Esophagus muscularis mucosa (tissue), 4 donors: Measurements from ENCODE around the gene MELTF. TPM values are rescaled to one million over a fixed set of nuclear protein-coding genes. Genes with fewer than 3 reads are reported as not detected.
"Not testable (repeated sequence)": the region's sequence is repeated elsewhere in the genome, so short reads cannot be mapped to it uniquely, and the experiment has no call there.

Experiments used
- DNase-seq: peaks from one replicate; pipeline ENCODE4 v3.0.0-alpha.2; 2017; ENCODE audit errors: extremely low spot score
- H3K27ac ChIP-seq, 4 donors: fragments of 200-600 bp; sonication (generic); replicated peaks in 1 of 4; 1 replicate in 3 of 4; 2 replicates in 1 of 4; pipeline ENCODE4 v1.5.1; 2016 to 2019; ENCODE audit warnings: mild to moderate bottlenecking in 1 of 4
- H3K27me3 ChIP-seq, 4 donors: fragments of 200-600 bp; sonication (generic); one replicate each; pipeline versions ENCODE4 v1.5.1 to v1.6.0; 2016 to 2019
- H3K36me3 ChIP-seq, 4 donors: fragments of 200-600 bp; sonication (generic); one replicate each; pipeline ENCODE4 v1.5.1; 2016 to 2019
- H3K4me1 ChIP-seq, 4 donors: fragments of 200-600 bp; sonication (generic); one replicate each; pipeline ENCODE4 v1.5.1; 2016 to 2019
- H3K4me3 ChIP-seq, 4 donors: fragments of 200-600 bp; sonication (generic); 1 replicate in 2 of 4; 2 replicates in 2 of 4; pipeline ENCODE4 v1.5.1; 2016 to 2019; ENCODE audit warnings: mild to moderate bottlenecking in 4 of 4, moderate library complexity in 1 of 4
- H3K9me3 ChIP-seq, 4 donors: fragments of 200-600 bp; sonication (generic); 1 replicate in 3 of 4; 2 replicates in 1 of 4; pipeline ENCODE4 v1.5.1; 2016 to 2019
- CTCF ChIP-seq, 3 experiments: fragments of 200-600 bp in 2 of 3; fragments of 450-650 bp in 1 of 3; sonication (generic) in 2 of 3; IDR thresholded peaks; one replicate each; pipeline ENCODE4 v1.5.1; 2017 to 2019; ENCODE audit warnings: antibody characterized with exemption in 3 of 3, mild to moderate bottlenecking in 2 of 3, moderate library complexity in 1 of 3
- EP300 ChIP-seq: sonication (generic); formaldehyde crosslinking; IDR thresholded peaks from one replicate; pipeline ENCODE4 v1.6.1; 2017; ENCODE audit warnings: antibody characterized with exemption
- POLR2A ChIP-seq: fragments of 450-650 bp; IDR thresholded peaks from one replicate; pipeline ENCODE4 v1.6.1; 2017; ENCODE audit warnings: antibody characterized with exemption, moderate library complexity, mild to moderate bottlenecking, low read depth
- POLR2AphosphoS5 ChIP-seq, 2 donors: sonication (generic); formaldehyde crosslinking; IDR thresholded peaks; one replicate each; pipeline ENCODE4 v1.6.1; 2017; ENCODE audit warnings: antibody characterized with exemption in 2 of 2
- WGBS: methylation state at CpG from one replicate; pipeline ENCODE4 v1.1.5; 2018; 5-methylcytosine and 5-hydroxymethylcytosine counted together
- intact Hi-C: fragments of 100-400 bp; cut with DNase I; formaldehyde crosslinking; loops from one replicate; pipeline ENCODE4 v1.15.1; 2023
- total RNA-seq, 4 donors: library from RNA; depleted of rRNA; stranded (reverse); fragments of >200 nt; gene quantifications; one replicate each; pipeline versions ENCODE4 v1.1.0 to v1.2.1, GENCODE V29; 2016

MELTF gene
- total RNA-seq = 1 to 10 TPM; 3.6 to 9.1 (median 4.5) TPM

GRCh38 chr3:197029511-197030167 is at the start of gene MELTF:
TSS of gene MELTF (minus strand) at chr3:197029817. CDS start at chr3:197029702, 115 bp downstream.
- 6% methylated on average over 8 of the region's 60 CpGs for whole genome bisulfite sequencing

DNA sequence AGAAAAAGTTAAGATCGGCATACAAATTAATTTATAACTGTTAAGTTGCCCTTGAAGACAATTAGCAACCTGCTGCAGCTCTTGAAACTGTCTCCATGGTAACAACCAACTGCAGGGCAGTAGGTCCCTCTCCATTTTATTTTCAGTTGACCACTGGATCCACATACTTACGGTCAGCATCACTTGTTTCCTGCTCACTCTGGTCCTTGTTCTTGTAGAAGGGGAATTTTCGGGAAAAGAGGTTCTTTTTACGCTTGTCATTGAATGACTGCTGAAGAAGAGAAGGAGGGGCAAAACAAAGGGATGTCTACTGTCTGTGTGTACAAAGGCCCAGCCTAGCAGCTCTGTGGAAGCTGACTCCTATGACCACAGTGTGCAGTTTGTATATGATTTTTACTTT is 46.8 kb upstream of the MELTF start:
- Histone ChIP-seq H3K36me3 (peaks cover 0 to 24% (median 5%) of the 10 kb centered on the region in 4 donors), H3K4me3 (no peak overlapping the region), H3K27ac (no peak overlapping the region), H3K27me3 (no peaks in the 10 kb centered on the region), H3K4me1 (no peaks in the 10 kb centered on the region), H3K9me3 (no peaks in the 10 kb centered on the region)
- intact Hi-C loops = no loop called here
- TF ChIP-seq EP300 (no peak), POLR2A (no peak), POLR2AphosphoS5 (IDR thresholded peaks at IDR 0.05) (no peak), CTCF (IDR thresholded peaks at IDR 0.05) (no peak)
- no peak for DNase-seq
- 90% methylated on average over 4 of the region's 4 CpGs for WGBS

More at GRCh38 chr3:197029511-197030167, at the start of gene MELTF:
- intact Hi-C loops = no loop called here
- Histone ChIP-seq H3K36me3 (no peaks in the 10 kb centered on the region), H3K27me3 (peaks cover 0 to 48% (median 12%) of the 10 kb centered on the region in 4 donors), H3K27ac (peak within 1 kb of the TSS; percentile 42 to 74 (median 52)), H3K4me1 (peaks cover 23 to 29% (median 26%) of the 10 kb centered on the region in 4 donors), H3K4me3 (peak within 1 kb of the TSS; percentile 55 to 72 (median 58)), H3K9me3 (no peaks in the 10 kb centered on the region)
- no peak for DNase-seq
- TF ChIP-seq CTCF (IDR thresholded peaks at IDR 0.05) = peak; percentile 71 to 86 (median 80)
- TF ChIP-seq POLR2A = no peak

- TF ChIP-seq POLR2AphosphoS5 (IDR thresholded peaks at IDR 0.05) (no peak), EP300 (no peak), CTCF (IDR thresholded peaks at IDR 0.05) (no peak)
- peaks cover 0 to 35% (median 25%) of the 10 kb centered on the region in 4 donors for H3K36me3 ChIP-seq
- H3K9me3 ChIP-seq = no peaks in the 10 kb centered on the region
- no peak overlapping the region for H3K27ac ChIP-seq
- H3K4me1 ChIP-seq = no peaks in the 10 kb centered on the region
- no peak for DNase-seq
- 92% methylated on average over 1 of the region's 1 CpG for WGBS
- H3K4me3 ChIP-seq = no peak overlapping the region
- H3K27me3 ChIP-seq = no peaks in the 10 kb centered on the region
- intact Hi-C loops = no loop called here
These were observed 38.5 kb upstream of the MELTF start for GRCh38 chr3:197068077-197068476.

GRCh38 chr3:197064771-197065170 is 35.2 kb upstream of the MELTF start:
- intact Hi-C loops = no loop called here
- no peak for TF ChIP-seq POLR2A
- 92% methylated on average over 1 of the region's 1 CpG for WGBS
- no peak for DNase-seq
- Histone ChIP-seq H3K27ac (no peak overlapping the region), H3K9me3 (no peaks in the 10 kb centered on the region), H3K4me3 (no peak overlapping the region), H3K36me3 (peaks cover 6 to 53% (median 27%) of the 10 kb centered on the region in 4 donors), H3K27me3 (no peaks in the 10 kb centered on the region), H3K4me1 (no peaks in the 10 kb centered on the region)

DNA sequence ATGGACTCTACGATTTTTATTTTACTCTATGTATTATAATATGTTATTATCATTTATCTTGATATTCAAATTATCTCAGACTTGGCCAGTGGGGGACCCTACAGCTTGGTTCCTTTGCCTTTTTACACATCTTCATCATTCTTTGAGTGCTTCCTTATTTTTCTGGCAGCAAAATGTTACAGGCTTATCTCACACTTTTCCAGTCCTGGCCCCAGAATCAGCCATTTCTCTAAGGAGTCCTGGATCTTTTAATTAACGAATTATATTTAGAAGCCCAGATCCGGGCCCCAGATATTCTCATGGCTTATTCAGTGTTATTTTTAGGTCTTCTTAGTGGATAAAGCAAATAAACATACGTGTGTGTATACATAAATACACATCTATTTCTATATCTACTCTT is 32.8 kb upstream of the MELTF start:
- Histone ChIP-seq H3K4me3 (no peak overlapping the region), H3K27ac (no peak overlapping the region), H3K9me3 (no peaks in the 10 kb centered on the region), H3K27me3 (no peaks in the 10 kb centered on the region), H3K36me3 (peaks cover 26 to 77% (median 49%) of the 10 kb centered on the region in 4 donors), H3K4me1 (no peaks in the 10 kb centered on the region)
- DNase-seq = no peak
- intact Hi-C loops = no loop called here
- TF ChIP-seq EP300 (no peak), CTCF (IDR thresholded peaks at IDR 0.05) (no peak), POLR2AphosphoS5 (IDR thresholded peaks at IDR 0.05) (no peak), POLR2A (no peak)
- 87% methylated on average over 4 of the region's 4 CpGs for WGBS

GRCh38 chr3:197051637-197052036 is 22.0 kb upstream of the MELTF start:
- intact Hi-C loops, DNase-seq, H3K27ac ChIP-seq, H3K4me3 ChIP-seq, H3K27me3 ChIP-seq, H3K4me1 ChIP-seq, H3K9me3 ChIP-seq: not testable (repeated sequence)
- peaks cover 31 to 75% (median 47%) of the 10 kb centered on the region in 4 donors for H3K36me3 ChIP-seq
- WGBS = 97% methylated on average over 6 of the region's 6 CpGs
